Renal cortical epithelial cell (primary cell): ENCODE data around the gene ZFHX2. TPM values are rescaled to one million over a fixed set of nuclear protein-coding genes. Genes with fewer than 3 reads are reported as not detected.

Source experiments
- total RNA-seq: library from RNA; depleted of rRNA; stranded (reverse); fragments of >200 nt; gene quantifications from 2 replicates; pipeline ENCODE4 v1.2.3, GENCODE V29; 2014

The ZFHX2 gene
- total RNA-seq, 1 donor from 2014 or later: 1.8 TPM

Other genes with a start within 250 kb of the ZFHX2 start
- 1.9 TPM in 2 replicates for gene PPP1R3E, start 248.9 kb downstream of the ZFHX2 start, total RNA-seq
- gene BCL2L2, start 244.9 kb downstream of the ZFHX2 start, total RNA-seq: 10.2 and 14.7 TPM in 2 replicates
- gene PABPN1, start 230.3 kb downstream of the ZFHX2 start, total RNA-seq: 60.8 and 80.0 TPM in 2 replicates
- 1.2 and 33.0 TPM in 2 replicates for gene SLC22A17, start 198.9 kb downstream of the ZFHX2 start, total RNA-seq
- gene EFS, start 186.6 kb downstream of the ZFHX2 start, total RNA-seq: 0.17 and 0.50 TPM in 2 replicates
- not detected in 2 replicates for gene IL25, start 179.0 kb downstream of the ZFHX2 start, total RNA-seq
- not detected in 2 replicates for gene CMTM5, start 174.7 kb downstream of the ZFHX2 start, total RNA-seq
- not detected in 2 replicates for gene MYH6, start 143.5 kb downstream of the ZFHX2 start, total RNA-seq
- under 0.01 TPM in 1 of 2 replicates, not detected in the other for gene MYH7, start 116.1 kb downstream of the ZFHX2 start, total RNA-seq
- gene NGDN, start 82.1 kb downstream of the ZFHX2 start, total RNA-seq: 41.5 and 53.0 TPM in 2 replicates
- 3.6 and 13.5 TPM in 2 replicates for gene THTPA, start 4.5 kb upstream of the ZFHX2 start, total RNA-seq
- 51.2 and 55.9 TPM in 2 replicates for gene AP1G2, start 16.0 kb upstream of the ZFHX2 start, total RNA-seq
- not detected in 2 replicates for gene JPH4, start 27.0 kb upstream of the ZFHX2 start, total RNA-seq
- under 0.01 TPM in 1 of 2 replicates, not detected in the other for gene DHRS2, start 84.6 kb upstream of the ZFHX2 start, total RNA-seq